Stimulated activated CD8-positive, alpha-beta memory T cell treated with anti-CD3 and anti-CD28 coated beads, Interleukin-7, amount 100 ng/mL, for 24 hours (primary cell): ENCODE measurements around the gene PCNX2.

Experiments
- DNase-seq: peaks from one replicate; pipeline ENCODE4 v3.0.0-alpha.2; 2020; ENCODE audit warnings: low read depth

Gene PCNX2

GRCh38 chr1:233060461-233060994 lies 235.0 kb downstream of the PCNX2 start:
- no peak for DNase-seq

- DNase-seq: no peak
Measured at GRCh38 chr1:233057836-233058235, 237.7 kb downstream of the PCNX2 start.

GRCh38 chr1:233055879-233056641 lies 239.5 kb downstream of the PCNX2 start:
- no peak for DNase-seq

GRCh38 chr1:233045588-233045987 lies 249.9 kb downstream of the PCNX2 start:
- no peak for DNase-seq

GRCh38 chr1:233042834-233043233 lies 252.7 kb downstream of the PCNX2 start:
- DNase-seq: no peak

GRCh38 chr1:233040494-233040893 lies 255.0 kb downstream of the PCNX2 start:
- no peak for DNase-seq

- no peak for DNase-seq
Measured at GRCh38 chr1:233038581-233038980, 256.9 kb downstream of the PCNX2 start.

- DNase-seq: no peak
Measured at GRCh38 chr1:233037843-233038242, 257.7 kb downstream of the PCNX2 start.

- DNase-seq: no peak
Measured at GRCh38 chr1:233034836-233035235, 260.7 kb downstream of the PCNX2 start.

- no peak for DNase-seq
Measured at GRCh38 chr1:233033361-233033760, 262.2 kb downstream of the PCNX2 start.

- no peak for DNase-seq
Measured at GRCh38 chr1:233032916-233033315, 262.6 kb downstream of the PCNX2 start.

GRCh38 chr1:233031521-233031920 lies 264.0 kb downstream of the PCNX2 start:
- DNase-seq: no peak

- no peak for DNase-seq
Measured at GRCh38 chr1:233027046-233027445, 268.5 kb downstream of the PCNX2 start.

- no peak for DNase-seq
Measured at GRCh38 chr1:233025567-233025966, 270.0 kb downstream of the PCNX2 start.

GRCh38 chr1:233025157-233025556 lies 270.4 kb downstream of the PCNX2 start:
- DNase-seq: no peak

- no peak for DNase-seq
Measured at GRCh38 chr1:233024199-233024598, 271.3 kb downstream of the PCNX2 start.

GRCh38 chr1:233022246-233022645 lies 273.3 kb downstream of the PCNX2 start:
- DNase-seq: no peak

GRCh38 chr1:233020426-233020825 lies 275.1 kb downstream of the PCNX2 start:
- DNase-seq: no peak

GRCh38 chr1:233019778-233020325 lies 275.7 kb downstream of the PCNX2 start:
- DNase-seq: no peak

- DNase-seq: no peak
Measured at GRCh38 chr1:233019083-233019482, 276.4 kb downstream of the PCNX2 start.

GRCh38 chr1:233016798-233017197 lies 278.7 kb downstream of the PCNX2 start:
- DNase-seq: no peak

GRCh38 chr1:233015965-233016364 lies 279.6 kb downstream of the PCNX2 start:
- no peak for DNase-seq

GRCh38 chr1:233012021-233012420 lies 283.5 kb downstream of the PCNX2 start:
- DNase-seq: no peak

GRCh38 chr1:233010146-233010545 lies 285.4 kb downstream of the PCNX2 start:
- DNase-seq: no peak
